Hepatic stellate cell (primary cell): ENCODE measurements around the gene PGAP2.
"Not testable (repeated sequence)": the region's sequence is repeated elsewhere in the genome, so short reads cannot be mapped to it uniquely, and the experiment has no call there.

ENCODE experiments used
- DNase-seq: peaks from one replicate; pipeline ENCODE4 v3.0.0; 2011; ENCODE audit warnings: low spot score

Gene PGAP2

GRCh38 chr11:3807909-3808860 lies at the start of gene PGAP2:
PGAP2 (plus strand) TSS chr11:3808560; CDS start chr11:3811260, 2,700 bp downstream.
- peak; percentile 81 for DNase-seq

- DNase-seq, result no peak
Measured at GRCh38 chr11:3764266-3764665, 44.1 kb upstream of the PGAP2 start.

DNA sequence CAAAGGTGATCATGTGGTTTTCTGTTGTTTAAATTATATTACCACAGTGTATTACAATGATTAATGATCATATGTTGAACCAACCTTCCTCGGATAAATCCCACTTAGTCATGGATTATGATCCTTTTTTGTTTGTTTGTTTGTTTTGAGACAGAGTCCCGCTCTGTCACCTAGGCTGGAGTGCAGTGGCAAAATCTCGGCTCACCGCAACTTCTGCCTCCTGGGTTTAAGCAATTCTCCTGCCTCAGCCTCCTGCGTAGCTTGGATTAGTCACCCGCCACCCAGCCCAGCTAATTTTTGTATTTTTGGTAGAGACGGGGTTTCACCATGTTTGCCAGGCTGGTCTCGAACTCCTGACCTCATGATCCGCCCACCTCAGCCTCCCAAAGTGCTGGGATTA lies 41.5 kb upstream of the PGAP2 start:
- DNase-seq, result not testable (repeated sequence)

DNA sequence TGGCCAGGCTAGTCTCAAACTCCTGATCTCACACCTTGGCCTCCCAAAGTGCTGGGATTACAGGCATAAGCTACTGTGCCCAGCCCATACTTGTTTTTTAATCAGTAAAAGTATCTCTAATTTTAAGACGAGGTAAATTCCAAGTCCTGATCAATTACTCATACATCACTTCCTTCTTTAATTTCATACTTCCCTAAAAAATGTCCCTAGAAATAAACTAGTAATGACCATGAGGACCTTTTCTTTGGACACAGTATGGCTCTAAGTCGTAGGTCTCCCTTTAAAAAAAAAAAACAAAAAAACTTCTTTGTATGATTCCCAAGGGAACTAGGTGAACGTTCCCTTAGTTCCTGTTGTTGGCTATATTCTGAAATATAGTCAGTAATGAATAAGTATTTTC lies 40.8 kb upstream of the PGAP2 start:
- DNase-seq, result no peak

- no peak for DNase-seq
Measured at GRCh38 chr11:3773180-3773579, 35.2 kb upstream of the PGAP2 start.

- DNase-seq, result no peak
Measured at GRCh38 chr11:3775736-3776406, 32.5 kb upstream of the PGAP2 start.

- peak; percentile 45 for DNase-seq
Measured at GRCh38 chr11:3781423-3781822, 26.9 kb upstream of the PGAP2 start.

GRCh38 chr11:3782963-3783362 lies 25.4 kb upstream of the PGAP2 start:
- DNase-seq, result no peak

DNA sequence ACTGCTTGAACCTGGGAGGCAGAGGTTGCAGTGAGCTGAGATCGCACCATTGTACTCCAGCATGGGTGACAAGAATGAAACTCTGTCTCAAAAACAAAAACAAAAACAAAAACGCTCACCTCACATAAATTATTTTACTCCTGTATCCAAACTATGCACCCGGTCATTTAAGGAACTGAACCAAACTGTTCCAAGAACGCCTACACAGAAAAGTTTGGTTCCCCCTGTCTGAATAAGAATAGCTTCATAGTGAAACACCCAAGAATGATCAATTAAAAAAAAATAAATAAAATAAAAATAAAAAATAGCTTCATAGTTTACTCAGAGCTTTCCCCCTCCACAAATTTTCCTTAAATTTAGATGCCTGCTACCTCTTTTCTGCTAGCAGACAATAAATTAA lies 24.7 kb upstream of the PGAP2 start:
- DNase-seq, result no peak

DNA sequence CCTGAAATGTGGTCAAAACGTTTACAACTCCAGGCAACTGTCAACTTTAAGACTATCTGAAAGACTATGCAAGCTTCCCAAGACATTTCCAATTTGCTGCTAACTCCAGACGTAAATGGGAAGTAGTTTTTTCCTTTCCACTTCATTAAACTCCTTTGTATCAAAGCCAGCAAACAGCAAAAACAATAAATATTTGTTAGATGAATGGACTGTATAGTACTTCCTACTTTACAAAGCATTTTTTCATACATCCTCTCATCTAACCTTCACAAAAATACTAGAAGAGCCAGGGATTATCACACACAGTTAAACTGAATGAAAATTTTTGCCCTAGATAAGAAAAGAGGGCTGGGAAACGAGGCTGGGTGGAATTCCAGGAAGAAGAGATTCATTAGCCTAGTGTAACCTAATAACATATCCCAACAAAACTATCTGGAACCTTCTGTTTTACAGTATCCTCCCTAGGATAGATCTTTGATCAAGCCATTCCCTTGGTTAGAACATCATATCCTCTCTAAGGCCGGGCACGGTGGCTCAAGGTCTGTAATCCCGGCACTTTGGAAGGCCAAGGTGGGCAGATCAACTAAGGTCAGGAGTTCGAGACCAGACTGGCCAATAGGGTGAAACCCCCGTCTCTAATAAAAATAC lies 21.5 kb upstream of the PGAP2 start:
- no peak for DNase-seq

- DNase-seq, result not testable (repeated sequence)
Measured at GRCh38 chr11:3794387-3794786, 14.0 kb upstream of the PGAP2 start.

GRCh38 chr11:3795131-3796001 lies 13.0 kb upstream of the PGAP2 start:
- no peak for DNase-seq

GRCh38 chr11:3796002-3796311 lies 12.4 kb upstream of the PGAP2 start:
- DNase-seq, result no peak

- no peak for DNase-seq
Measured at GRCh38 chr11:3796346-3796745, 12.0 kb upstream of the PGAP2 start.

DNA sequence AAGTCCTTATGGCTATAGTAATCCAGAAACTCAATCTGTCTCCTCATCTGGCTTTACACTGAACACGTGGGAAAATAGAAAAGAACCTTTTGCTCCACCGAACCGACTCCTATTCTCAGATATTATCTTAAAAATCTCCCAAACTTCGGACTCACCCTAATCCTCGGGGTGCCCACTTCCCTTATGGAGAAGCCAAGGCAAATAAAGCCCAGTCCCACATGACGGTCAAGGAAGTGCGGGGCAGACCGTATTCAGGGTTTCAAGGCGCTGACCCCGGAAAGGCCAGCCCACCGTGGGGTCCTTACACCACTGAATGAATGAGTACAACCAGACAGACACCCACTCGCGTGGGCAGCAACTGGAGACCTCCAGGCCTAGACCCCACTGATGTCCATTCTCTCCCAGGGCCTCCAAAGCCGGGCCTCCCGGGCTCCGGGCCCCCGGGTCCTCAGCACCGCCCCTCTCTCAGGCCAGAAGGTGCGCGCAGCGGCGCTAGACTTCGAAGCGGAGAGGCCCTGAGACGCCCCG lies 11.5 kb upstream of the PGAP2 start:
- DNase-seq, result peak; percentile 46

DNA sequence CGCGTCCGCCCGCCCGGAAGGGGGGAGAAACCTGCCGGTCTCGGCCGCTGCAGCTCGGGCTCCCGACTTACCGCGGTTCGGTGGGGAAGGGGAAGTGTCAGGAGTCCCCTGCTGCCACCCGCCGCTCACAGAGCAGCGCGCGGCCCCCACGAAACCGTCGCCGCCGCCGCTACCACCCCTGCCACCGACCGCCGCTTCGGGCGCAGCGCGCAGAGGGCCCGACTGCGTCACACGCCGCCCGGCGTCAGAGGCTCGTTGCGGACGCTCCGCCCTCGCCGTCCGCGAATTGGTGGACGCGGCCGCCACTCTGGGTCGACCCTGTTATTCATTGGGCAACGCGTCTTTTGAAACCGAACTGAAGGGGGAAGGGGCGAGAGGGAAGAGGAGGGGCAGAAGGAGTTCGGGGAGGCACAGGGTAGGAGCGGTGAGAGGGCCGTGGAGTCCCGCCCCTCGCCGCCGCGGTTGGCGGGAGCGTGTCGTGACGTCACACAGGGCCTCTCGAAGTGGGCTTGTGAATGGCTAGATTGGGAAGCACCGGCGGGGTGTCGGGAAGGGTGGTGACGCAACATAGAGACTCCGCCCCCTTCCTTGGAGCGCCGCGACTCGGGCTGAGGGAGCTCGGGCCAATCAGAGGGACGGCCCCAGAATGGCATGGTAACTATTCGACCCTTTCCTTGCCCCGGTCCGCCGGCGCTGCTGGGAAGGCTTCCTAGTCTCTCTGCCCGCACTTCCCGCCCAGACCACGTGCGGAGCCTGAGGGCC lies 10.8 kb upstream of the PGAP2 start, which contains the start of gene NUP98:
Gene NUP98 (minus strand): TSS at position 226 of the 762 bp plus-strand sequence. CDS start 15,437 bp downstream, outside the sequence.
- peak; percentile 99 for DNase-seq

GRCh38 chr11:3799143-3799542 lies 9.2 kb upstream of the PGAP2 start:
- no peak for DNase-seq

DNA sequence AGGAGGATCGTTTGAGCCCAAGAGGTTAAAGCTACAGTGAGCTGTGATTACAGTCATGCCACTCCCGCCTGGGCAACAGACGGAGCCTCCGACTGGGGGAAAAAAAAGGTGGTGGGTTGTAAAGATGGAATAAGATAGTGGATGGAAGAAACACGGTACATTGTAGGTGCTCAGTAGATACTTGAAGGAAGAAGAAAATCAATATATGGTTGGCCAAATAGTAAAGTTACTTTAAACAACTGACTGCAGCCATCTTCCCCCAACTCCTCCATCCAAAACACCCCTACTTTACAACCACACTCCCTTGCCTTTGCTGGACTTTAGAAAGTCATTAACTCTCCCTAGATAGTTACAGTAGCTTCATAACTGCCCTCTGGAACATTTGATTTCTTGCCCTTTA lies 8.5 kb upstream of the PGAP2 start:
- no peak for DNase-seq

GRCh38 chr11:3802011-3802790 lies 6.2 kb upstream of the PGAP2 start:
- peak; percentile 49 for DNase-seq
